HL-60 (cell line): ENCODE results near the gene WDR59.

Experiments used
- CTCF ChIP-seq: IDR thresholded peaks from one replicate; pipeline ENCODE4 v1.5.1; 2011; ENCODE audit warnings: low read length, control low read depth, inconsistent platforms; ENCODE audit not compliant: insufficient read depth
- POLR2AphosphoS5 ChIP-seq: IDR thresholded peaks from 2 replicates; pipeline ENCODE4 v1.6.1; 2012; ENCODE audit warnings: low read depth
- TF ChIP-seq, protein P1 (sequence below): IDR thresholded peaks from 2 replicates; pipeline ENCODE4 v1.6.1; 2012; ENCODE audit warnings: low read depth; ENCODE audit not compliant: insufficient replicate concordance

DNA sequence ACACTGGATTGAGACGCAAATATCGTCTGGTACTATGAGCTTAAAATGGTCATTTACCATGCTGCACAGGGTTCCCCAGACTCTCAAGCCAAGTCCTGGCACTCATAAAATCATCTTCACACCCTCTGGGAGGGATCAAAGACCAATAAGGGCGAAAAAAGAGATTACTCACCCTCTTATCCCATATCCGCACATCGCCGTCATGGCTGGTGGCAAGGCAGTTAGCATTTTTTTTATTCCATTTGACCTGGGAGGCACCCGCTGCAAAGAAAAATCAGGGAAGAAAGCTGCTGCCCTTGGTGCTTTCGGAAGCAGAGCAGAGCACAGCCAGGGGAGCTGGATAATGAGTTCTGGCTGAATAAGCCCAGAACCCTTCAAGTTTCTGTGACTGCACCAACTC, 42.4 kb downstream of the WDR59 start:
- TF ChIP-seq CTCF = no peak
- TF ChIP-seq, protein P1, sequence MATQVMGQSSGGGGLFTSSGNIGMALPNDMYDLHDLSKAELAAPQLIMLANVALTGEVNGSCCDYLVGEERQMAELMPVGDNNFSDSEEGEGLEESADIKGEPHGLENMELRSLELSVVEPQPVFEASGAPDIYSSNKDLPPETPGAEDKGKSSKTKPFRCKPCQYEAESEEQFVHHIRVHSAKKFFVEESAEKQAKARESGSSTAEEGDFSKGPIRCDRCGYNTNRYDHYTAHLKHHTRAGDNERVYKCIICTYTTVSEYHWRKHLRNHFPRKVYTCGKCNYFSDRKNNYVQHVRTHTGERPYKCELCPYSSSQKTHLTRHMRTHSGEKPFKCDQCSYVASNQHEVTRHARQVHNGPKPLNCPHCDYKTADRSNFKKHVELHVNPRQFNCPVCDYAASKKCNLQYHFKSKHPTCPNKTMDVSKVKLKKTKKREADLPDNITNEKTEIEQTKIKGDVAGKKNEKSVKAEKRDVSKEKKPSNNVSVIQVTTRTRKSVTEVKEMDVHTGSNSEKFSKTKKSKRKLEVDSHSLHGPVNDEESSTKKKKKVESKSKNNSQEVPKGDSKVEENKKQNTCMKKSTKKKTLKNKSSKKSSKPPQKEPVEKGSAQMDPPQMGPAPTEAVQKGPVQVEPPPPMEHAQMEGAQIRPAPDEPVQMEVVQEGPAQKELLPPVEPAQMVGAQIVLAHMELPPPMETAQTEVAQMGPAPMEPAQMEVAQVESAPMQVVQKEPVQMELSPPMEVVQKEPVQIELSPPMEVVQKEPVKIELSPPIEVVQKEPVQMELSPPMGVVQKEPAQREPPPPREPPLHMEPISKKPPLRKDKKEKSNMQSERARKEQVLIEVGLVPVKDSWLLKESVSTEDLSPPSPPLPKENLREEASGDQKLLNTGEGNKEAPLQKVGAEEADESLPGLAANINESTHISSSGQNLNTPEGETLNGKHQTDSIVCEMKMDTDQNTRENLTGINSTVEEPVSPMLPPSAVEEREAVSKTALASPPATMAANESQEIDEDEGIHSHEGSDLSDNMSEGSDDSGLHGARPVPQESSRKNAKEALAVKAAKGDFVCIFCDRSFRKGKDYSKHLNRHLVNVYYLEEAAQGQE = no peak
- TF ChIP-seq POLR2AphosphoS5 = no peak
